Stomach (tissue), 4 donors: Measurements from ENCODE around the gene NAALADL1.

Experiments used
- POLR2A ChIP-seq, 4 donors: fragments of 450-650 bp; IDR thresholded peaks; one replicate each; pipeline ENCODE4 v1.6.1; 2016; ENCODE audit warnings: antibody characterized with exemption in 4 of 4, control low read depth in 2 of 4, mild to moderate bottlenecking in 1 of 4, moderate library complexity in 1 of 4
- POLR2AphosphoS5 ChIP-seq, 3 donors: sonication (generic); formaldehyde crosslinking; IDR thresholded peaks; one replicate each; pipeline ENCODE4 v1.6.1; 2016; ENCODE audit warnings: antibody characterized with exemption in 3 of 3

GRCh38 chr11:65034423-65034822, 23.9 kb downstream of the NAALADL1 start:
- TF ChIP-seq POLR2A (IDR thresholded peaks at IDR 0.05) (no peak), POLR2AphosphoS5 (IDR thresholded peaks at IDR 0.05) (no peak)
